Measurements from ENCODE around the gene CFAP57.

DNA sequence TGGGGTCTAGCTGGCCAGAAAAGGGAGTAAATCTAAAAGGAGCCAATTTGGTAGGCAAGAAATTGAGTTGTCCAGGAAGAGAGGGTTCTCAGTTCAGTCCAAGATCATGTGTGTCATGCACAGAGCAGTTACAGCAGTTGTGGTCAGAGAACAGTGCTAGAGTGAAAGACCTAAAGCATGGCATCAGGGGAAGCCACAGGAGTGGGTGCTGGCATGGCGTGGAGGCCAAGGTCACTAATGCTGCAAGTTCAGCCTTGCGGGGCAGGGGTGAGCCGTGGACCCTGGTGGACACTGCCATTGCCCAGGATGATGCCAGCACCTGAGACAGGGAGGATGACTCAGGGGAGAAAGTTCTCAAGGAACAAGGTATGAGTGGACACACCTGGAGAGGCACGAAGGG, 81.0 kb downstream of the CFAP57 start:
- TF ChIP-seq EP300 (conservative IDR thresholded peaks at IDR 0.05; ENCODE audit: poor library complexity, severe bottlenecking) (no peak), POLR2AphosphoS5 (IDR thresholded peaks at IDR 0.05) (no peak)
- TF ChIP-seq, protein P1, sequence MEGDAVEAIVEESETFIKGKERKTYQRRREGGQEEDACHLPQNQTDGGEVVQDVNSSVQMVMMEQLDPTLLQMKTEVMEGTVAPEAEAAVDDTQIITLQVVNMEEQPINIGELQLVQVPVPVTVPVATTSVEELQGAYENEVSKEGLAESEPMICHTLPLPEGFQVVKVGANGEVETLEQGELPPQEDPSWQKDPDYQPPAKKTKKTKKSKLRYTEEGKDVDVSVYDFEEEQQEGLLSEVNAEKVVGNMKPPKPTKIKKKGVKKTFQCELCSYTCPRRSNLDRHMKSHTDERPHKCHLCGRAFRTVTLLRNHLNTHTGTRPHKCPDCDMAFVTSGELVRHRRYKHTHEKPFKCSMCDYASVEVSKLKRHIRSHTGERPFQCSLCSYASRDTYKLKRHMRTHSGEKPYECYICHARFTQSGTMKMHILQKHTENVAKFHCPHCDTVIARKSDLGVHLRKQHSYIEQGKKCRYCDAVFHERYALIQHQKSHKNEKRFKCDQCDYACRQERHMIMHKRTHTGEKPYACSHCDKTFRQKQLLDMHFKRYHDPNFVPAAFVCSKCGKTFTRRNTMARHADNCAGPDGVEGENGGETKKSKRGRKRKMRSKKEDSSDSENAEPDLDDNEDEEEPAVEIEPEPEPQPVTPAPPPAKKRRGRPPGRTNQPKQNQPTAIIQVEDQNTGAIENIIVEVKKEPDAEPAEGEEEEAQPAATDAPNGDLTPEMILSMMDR (IDR thresholded peaks at IDR 0.05; ENCODE audit: poor library complexity, severe bottlenecking): no peak

Data from neural cell (in vitro differentiated cells).